Neural cell (in vitro differentiated cells): ENCODE data around the gene CAPSL. TPM values are rescaled to one million over a fixed set of nuclear protein-coding genes. Genes with fewer than 3 reads are reported as not detected.

Experiments
- H2AFZ ChIP-seq: fragments of 200-600, 300-800 bp; sonication (generic), shearing (Covaris generic); 2 replicates; pipeline ENCODE4 v1.6.0; 2014; ENCODE audit warnings: low read depth, mild to moderate bottlenecking, antibody characterized with exemption, low read length, moderate library complexity
- H3F3A ChIP-seq: fragments of 200-600 bp; shearing (Covaris generic); 2 replicates; pipeline ENCODE4 v1.6.1; 2016; ENCODE audit warnings: mild to moderate bottlenecking, moderate library complexity, mixed read lengths, antibody characterized with exemption, low read length; ENCODE audit not compliant: insufficient read depth, poor library complexity, severe bottlenecking
- H3K27ac ChIP-seq: fragments of 200-600, 300-800 bp; sonication (generic), shearing (Covaris generic); 2 replicates; pipeline ENCODE4 v1.5.1; 2014; ENCODE audit warnings: mild to moderate bottlenecking, low read length, moderate library complexity
- H3K27me3 ChIP-seq: fragments of 300-800, 200-600 bp; sonication (generic), shearing (Covaris generic); 2 replicates; pipeline ENCODE4 v1.6.0; 2014; ENCODE audit warnings: mild to moderate bottlenecking, low read depth, low read length, moderate library complexity; ENCODE audit not compliant: insufficient read depth
- H3K36me3 ChIP-seq: fragments of 300-800, 200-600 bp; sonication (generic), shearing (Covaris generic); 2 replicates; pipeline ENCODE4 v1.5.1; 2014; ENCODE audit warnings: mild to moderate bottlenecking, antibody characterized with exemption, low read length, moderate library complexity; ENCODE audit not compliant: insufficient read depth
- H3K4me2 ChIP-seq: fragments of 300-800, 200-600 bp; sonication (generic), shearing (Covaris generic); 2 replicates; pipeline ENCODE4 v1.6.0; 2014; ENCODE audit warnings: mild to moderate bottlenecking, low read length
- H3K4me3 ChIP-seq: fragments of 300-800, 200-600 bp; sonication (generic), shearing (Covaris generic); 2 replicates; pipeline ENCODE4 v1.5.1; 2014; ENCODE audit warnings: mild to moderate bottlenecking, low read length, moderate library complexity
- H3K79me2 ChIP-seq: fragments of 200-600 bp; shearing (Covaris generic); replicated peaks from 2 replicates; pipeline ENCODE4 v1.6.0; 2014; ENCODE audit warnings: mild to moderate bottlenecking, low read length, moderate library complexity; ENCODE audit not compliant: insufficient read depth
- H3K9ac ChIP-seq: fragments of 300-800, 200-600 bp; sonication (generic), shearing (Covaris generic); 2 replicates; pipeline ENCODE4 v1.6.1; 2016; ENCODE audit warnings: mild to moderate bottlenecking, low read length, mixed read lengths
- H3K9me2 ChIP-seq: fragments of 200-600 bp; shearing (Covaris generic); 2 replicates; pipeline ENCODE4 v1.6.1; 2016; ENCODE audit warnings: mild to moderate bottlenecking, low read length, mixed read lengths; ENCODE audit not compliant: insufficient read depth
- H3K9me3 ChIP-seq: fragments of 200-600, 300-800 bp; sonication (generic), shearing (Covaris generic); 2 replicates; pipeline ENCODE4 v1.6.1; 2016; ENCODE audit warnings: mild to moderate bottlenecking, mixed run types, low read length, moderate library complexity, mixed read lengths
- H4K20me1 ChIP-seq: fragments of 200-600 bp; shearing (Covaris generic); 2 replicates; pipeline ENCODE4 v1.6.1; 2016; ENCODE audit warnings: mild to moderate bottlenecking, mixed run types; ENCODE audit not compliant: insufficient read depth
- EP300 ChIP-seq: fragments of 450-650 bp; conservative IDR thresholded peaks from 2 replicates; pipeline ENCODE4 v1.6.1; 2014; ENCODE audit warnings: antibody characterized with exemption, mild to moderate bottlenecking, moderate library complexity; ENCODE audit not compliant: poor library complexity, severe bottlenecking
- SMC3 ChIP-seq: fragments of 450-650 bp; conservative IDR thresholded peaks from 2 replicates; pipeline ENCODE4 v1.6.1; 2014; ENCODE audit warnings: antibody characterized with exemption, mild to moderate bottlenecking, moderate library complexity; ENCODE audit not compliant: poor library complexity
- TAF1 ChIP-seq: IDR thresholded peaks from 2 replicates; pipeline ENCODE4 v1.6.1; 2012; ENCODE audit warnings: low read depth
- polyA plus RNA-seq: library from polyadenylated mRNA; depleted of rRNA; stranded (reverse); fragments of >200 nt; gene quantifications from 2 replicates; pipeline ENCODE4 v1.2.3, GENCODE V29; 2014
- TF ChIP-seq, protein P1 (sequence below): fragments of 450-650 bp; IDR thresholded peaks from 2 replicates; pipeline ENCODE4 v1.5.1; 2014; ENCODE audit warnings: antibody characterized with exemption, mild to moderate bottlenecking, moderate library complexity; ENCODE audit not compliant: poor library complexity, severe bottlenecking
- TF ChIP-seq, protein P2 (sequence below): IDR thresholded peaks from 2 replicates; pipeline ENCODE4 v1.6.1; 2012; ENCODE audit warnings: borderline replicate concordance

Gene CAPSL
- polyA plus RNA-seq, 1 donor from 2014 or later, result 2.3 TPM

DNA sequence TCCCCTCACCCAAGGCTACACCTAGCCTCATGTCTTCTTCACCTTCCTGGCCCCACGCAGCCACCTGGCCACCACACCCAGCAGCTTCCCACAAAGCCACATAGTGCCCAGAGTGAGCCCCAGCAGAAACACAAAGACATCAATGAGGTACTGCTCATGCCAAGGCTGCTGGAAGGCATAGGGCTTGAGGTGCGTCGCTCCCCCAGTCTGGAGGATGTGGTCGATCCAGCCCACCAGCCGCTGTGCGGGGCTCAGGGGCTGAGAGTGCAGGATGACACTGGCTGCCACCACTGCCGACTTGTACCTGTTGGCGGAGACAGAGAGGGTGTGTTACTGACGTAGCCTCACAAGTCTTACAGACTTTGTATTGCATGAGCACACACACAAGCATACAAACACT is 15.8 kb upstream of the CAPSL start:
- H3K36me3 ChIP-seq, result no peaks in the 10 kb centered on the region
- H3K9me2 ChIP-seq, result no peaks in the 10 kb centered on the region
- no peak overlapping the region for H2AFZ ChIP-seq
- no peaks in the 10 kb centered on the region for H3K9me3 ChIP-seq
- H3F3A ChIP-seq, result no peaks in the 10 kb centered on the region
- H3K27ac ChIP-seq, result no peak overlapping the region
- no peaks in the 10 kb centered on the region for H4K20me1 ChIP-seq
- no peak overlapping the region for H3K4me2 ChIP-seq
- H3K9ac ChIP-seq, result no peak overlapping the region
- no peaks in the 10 kb centered on the region for H3K79me2 ChIP-seq
- TF ChIP-seq, protein P1, sequence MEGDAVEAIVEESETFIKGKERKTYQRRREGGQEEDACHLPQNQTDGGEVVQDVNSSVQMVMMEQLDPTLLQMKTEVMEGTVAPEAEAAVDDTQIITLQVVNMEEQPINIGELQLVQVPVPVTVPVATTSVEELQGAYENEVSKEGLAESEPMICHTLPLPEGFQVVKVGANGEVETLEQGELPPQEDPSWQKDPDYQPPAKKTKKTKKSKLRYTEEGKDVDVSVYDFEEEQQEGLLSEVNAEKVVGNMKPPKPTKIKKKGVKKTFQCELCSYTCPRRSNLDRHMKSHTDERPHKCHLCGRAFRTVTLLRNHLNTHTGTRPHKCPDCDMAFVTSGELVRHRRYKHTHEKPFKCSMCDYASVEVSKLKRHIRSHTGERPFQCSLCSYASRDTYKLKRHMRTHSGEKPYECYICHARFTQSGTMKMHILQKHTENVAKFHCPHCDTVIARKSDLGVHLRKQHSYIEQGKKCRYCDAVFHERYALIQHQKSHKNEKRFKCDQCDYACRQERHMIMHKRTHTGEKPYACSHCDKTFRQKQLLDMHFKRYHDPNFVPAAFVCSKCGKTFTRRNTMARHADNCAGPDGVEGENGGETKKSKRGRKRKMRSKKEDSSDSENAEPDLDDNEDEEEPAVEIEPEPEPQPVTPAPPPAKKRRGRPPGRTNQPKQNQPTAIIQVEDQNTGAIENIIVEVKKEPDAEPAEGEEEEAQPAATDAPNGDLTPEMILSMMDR, result no peak
- TF ChIP-seq TAF1 (no peak), EP300 (no peak), SMC3 (no peak)
- TF ChIP-seq, protein P2, sequence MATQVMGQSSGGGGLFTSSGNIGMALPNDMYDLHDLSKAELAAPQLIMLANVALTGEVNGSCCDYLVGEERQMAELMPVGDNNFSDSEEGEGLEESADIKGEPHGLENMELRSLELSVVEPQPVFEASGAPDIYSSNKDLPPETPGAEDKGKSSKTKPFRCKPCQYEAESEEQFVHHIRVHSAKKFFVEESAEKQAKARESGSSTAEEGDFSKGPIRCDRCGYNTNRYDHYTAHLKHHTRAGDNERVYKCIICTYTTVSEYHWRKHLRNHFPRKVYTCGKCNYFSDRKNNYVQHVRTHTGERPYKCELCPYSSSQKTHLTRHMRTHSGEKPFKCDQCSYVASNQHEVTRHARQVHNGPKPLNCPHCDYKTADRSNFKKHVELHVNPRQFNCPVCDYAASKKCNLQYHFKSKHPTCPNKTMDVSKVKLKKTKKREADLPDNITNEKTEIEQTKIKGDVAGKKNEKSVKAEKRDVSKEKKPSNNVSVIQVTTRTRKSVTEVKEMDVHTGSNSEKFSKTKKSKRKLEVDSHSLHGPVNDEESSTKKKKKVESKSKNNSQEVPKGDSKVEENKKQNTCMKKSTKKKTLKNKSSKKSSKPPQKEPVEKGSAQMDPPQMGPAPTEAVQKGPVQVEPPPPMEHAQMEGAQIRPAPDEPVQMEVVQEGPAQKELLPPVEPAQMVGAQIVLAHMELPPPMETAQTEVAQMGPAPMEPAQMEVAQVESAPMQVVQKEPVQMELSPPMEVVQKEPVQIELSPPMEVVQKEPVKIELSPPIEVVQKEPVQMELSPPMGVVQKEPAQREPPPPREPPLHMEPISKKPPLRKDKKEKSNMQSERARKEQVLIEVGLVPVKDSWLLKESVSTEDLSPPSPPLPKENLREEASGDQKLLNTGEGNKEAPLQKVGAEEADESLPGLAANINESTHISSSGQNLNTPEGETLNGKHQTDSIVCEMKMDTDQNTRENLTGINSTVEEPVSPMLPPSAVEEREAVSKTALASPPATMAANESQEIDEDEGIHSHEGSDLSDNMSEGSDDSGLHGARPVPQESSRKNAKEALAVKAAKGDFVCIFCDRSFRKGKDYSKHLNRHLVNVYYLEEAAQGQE, result no peak
- no peak overlapping the region for H3K4me3 ChIP-seq
- H3K27me3 ChIP-seq, result no peaks in the 10 kb centered on the region

DNA sequence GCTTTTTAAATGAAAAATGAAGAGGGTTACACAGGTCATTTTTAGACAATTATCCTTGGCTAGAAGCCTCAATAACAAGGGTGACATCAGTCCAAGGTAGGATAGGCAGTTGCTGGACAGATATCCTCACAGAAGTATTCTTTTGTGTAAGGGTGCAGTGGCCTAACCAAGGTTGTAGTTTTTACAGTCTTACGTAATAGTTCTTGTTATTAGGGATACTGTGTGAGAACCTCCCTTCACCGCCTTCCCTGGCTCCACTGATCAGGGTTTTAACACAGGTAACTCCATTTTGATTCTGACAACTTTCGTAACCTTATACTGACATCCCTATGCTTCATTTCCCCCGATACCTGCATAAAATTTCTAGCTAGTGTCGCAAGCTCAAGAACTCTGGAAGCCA is 8.7 kb upstream of the CAPSL start:
- Histone ChIP-seq H3K79me2 (no peaks in the 10 kb centered on the region), H3K27me3 (no peaks in the 10 kb centered on the region), H3K27ac (no peak overlapping the region), H3F3A (no peaks in the 10 kb centered on the region), H3K9me2 (no peaks in the 10 kb centered on the region), H3K4me3 (no peak overlapping the region), H3K4me2 (no peak overlapping the region), H3K36me3 (no peaks in the 10 kb centered on the region), H3K9ac (no peak overlapping the region), H2AFZ (no peak overlapping the region), H3K9me3 (no peaks in the 10 kb centered on the region), H4K20me1 (no peaks in the 10 kb centered on the region)
- TF ChIP-seq SMC3, result no peak
- TF ChIP-seq EP300, result no peak
- TF ChIP-seq, protein P2, result no peak
